Brain pericyte (primary cell): ENCODE data around the gene PDGFD.

ENCODE experiments used
- DNase-seq: peaks from one replicate; pipeline ENCODE4 v3.0.0-alpha.2; 2012; ENCODE audit warnings: low read depth, low spot score

Gene PDGFD

GRCh38 chr11:103887001-103887658 lies 276.8 kb downstream of the PDGFD start:
- no peak for DNase-seq

- no peak for DNase-seq
These were observed 280.1 kb downstream of the PDGFD start for GRCh38 chr11:103883856-103884255.

- DNase-seq: no peak
These were observed 280.7 kb downstream of the PDGFD start for GRCh38 chr11:103883291-103883690.

GRCh38 chr11:103881584-103881983 lies 282.4 kb downstream of the PDGFD start:
- no peak for DNase-seq

GRCh38 chr11:103880968-103881367 lies 283.0 kb downstream of the PDGFD start:
- no peak for DNase-seq

- no peak for DNase-seq
These were observed 285.3 kb downstream of the PDGFD start for GRCh38 chr11:103878646-103879045.

- DNase-seq: no peak
These were observed 286.7 kb downstream of the PDGFD start for GRCh38 chr11:103877221-103877620.

- no peak for DNase-seq
These were observed 288.0 kb downstream of the PDGFD start for GRCh38 chr11:103875855-103876510.

- no peak for DNase-seq
These were observed 291.2 kb downstream of the PDGFD start for GRCh38 chr11:103872748-103873147.

- DNase-seq: no peak
These were observed 291.9 kb downstream of the PDGFD start for GRCh38 chr11:103871923-103872551.

- DNase-seq: no peak
These were observed 293.1 kb downstream of the PDGFD start for GRCh38 chr11:103870821-103871309.

GRCh38 chr11:103867481-103867880 lies 296.5 kb downstream of the PDGFD start:
- DNase-seq: no peak

- no peak for DNase-seq
These were observed 300.4 kb downstream of the PDGFD start for GRCh38 chr11:103863497-103863896.

- no peak for DNase-seq
These were observed 301.2 kb downstream of the PDGFD start for GRCh38 chr11:103862802-103863174.

- no peak for DNase-seq
These were observed 301.7 kb downstream of the PDGFD start for GRCh38 chr11:103862094-103862801.
